Activated T-cell treated with anti-CD3 and anti-CD28 coated beads, Interleukin-2, amount 50 U/mL, for 72 hours (primary cell): ENCODE measurements around the gene GLRA1. TPM values are rescaled to one million over a fixed set of nuclear protein-coding genes. Genes with fewer than 3 reads are reported as not detected.
"Not testable (repeated sequence)": the region's sequence is repeated elsewhere in the genome, so short reads cannot be mapped to it uniquely, and the experiment has no call there.

Experiments used
- ATAC-seq, 2 donors: fragments of 150-1000 bp; cut with Tn5 transposase; replicated peaks in 1 of 2; 2 replicates each; pipeline ENCODE4 v1.10.0; 2021; ENCODE audit warnings: moderate library complexity in 2 of 2, mild to moderate bottlenecking in 1 of 2
- DNase-seq, 2 donors: peaks; one replicate each; pipeline ENCODE4 v3.0.0; 2021 to 2022; ENCODE audit warnings: mixed read lengths in 1 of 2
- H3K27ac Mint-ChIP-seq: one replicate; pipeline ENCODE4 v1.8.0; 2022; ENCODE audit warnings: mild to moderate bottlenecking, moderate library complexity, mixed read lengths
- H3K27me3 Mint-ChIP-seq: one replicate; pipeline ENCODE4 v1.8.0; 2022; ENCODE audit warnings: low read depth, mixed read lengths
- H3K36me3 Mint-ChIP-seq, 2 donors: one replicate each; pipeline ENCODE4 v1.8.0; 2022; ENCODE audit warnings: mixed read lengths in 2 of 2, mild to moderate bottlenecking in 1 of 2; ENCODE audit not compliant: insufficient read depth in 2 of 2
- H3K4me1 Mint-ChIP-seq: one replicate; pipeline ENCODE4 v1.8.0; 2022; ENCODE audit warnings: low read depth, mixed read lengths
- H3K4me3 Mint-ChIP-seq, 2 donors: one replicate each; pipeline ENCODE4 v1.8.0; 2022; ENCODE audit warnings: mild to moderate bottlenecking in 2 of 2, mixed read lengths in 2 of 2, moderate library complexity in 2 of 2
- H3K9me3 Mint-ChIP-seq, 2 donors: one replicate each; pipeline ENCODE4 v1.8.0; 2022; ENCODE audit warnings: mixed read lengths in 2 of 2
- total RNA-seq, 2 donors: library from RNA; stranded (reverse); gene quantifications; one replicate each; pipeline ENCODE4 v1.2.3, GENCODE V29; 2022

GLRA1 gene
- total RNA-seq, 2 donors from 2014 or later = not detected

- DNase-seq (no peak), ATAC-seq (no peak)
- Mint-ChIP-seq H3K27ac (no peak overlapping the region), H3K4me3 (no peak overlapping the region), H3K36me3 (no peaks in the 10 kb centered on the region), H3K9me3 (no peaks in the 10 kb centered on the region), H3K27me3 (no peaks in the 10 kb centered on the region), H3K4me1 (no peaks in the 10 kb centered on the region)
These were observed 18.4 kb downstream of the GLRA1 start for GRCh38 chr5:151906246-151906645.

GRCh38 chr5:151905557-151905961 lies 19.1 kb downstream of the GLRA1 start:
- H3K4me3 Mint-ChIP-seq = no peak overlapping the region
- no peaks in the 10 kb centered on the region for H3K4me1 Mint-ChIP-seq
- ATAC-seq = no peak
- no peak for DNase-seq
- H3K27me3 Mint-ChIP-seq = no peaks in the 10 kb centered on the region
- H3K9me3 Mint-ChIP-seq = no peaks in the 10 kb centered on the region
- H3K36me3 Mint-ChIP-seq = no peaks in the 10 kb centered on the region
- no peak overlapping the region for H3K27ac Mint-ChIP-seq

- H3K27me3 Mint-ChIP-seq = no peaks in the 10 kb centered on the region
- H3K4me3 Mint-ChIP-seq = no peak overlapping the region
- no peak overlapping the region for H3K27ac Mint-ChIP-seq
- DNase-seq (no peak), ATAC-seq (no peak)
- no peaks in the 10 kb centered on the region for H3K9me3 Mint-ChIP-seq
- no peaks in the 10 kb centered on the region for H3K4me1 Mint-ChIP-seq
- no peaks in the 10 kb centered on the region for H3K36me3 Mint-ChIP-seq
These were observed 19.7 kb downstream of the GLRA1 start for GRCh38 chr5:151904909-151905308.

GRCh38 chr5:151904127-151904526 lies 20.5 kb downstream of the GLRA1 start:
- H3K27me3 Mint-ChIP-seq = no peaks in the 10 kb centered on the region
- DNase-seq (no peak), ATAC-seq (no peak)
- H3K27ac Mint-ChIP-seq = no peak overlapping the region
- H3K4me3 Mint-ChIP-seq = no peak overlapping the region
- H3K36me3 Mint-ChIP-seq = no peaks in the 10 kb centered on the region
- no peaks in the 10 kb centered on the region for H3K9me3 Mint-ChIP-seq
- H3K4me1 Mint-ChIP-seq = no peaks in the 10 kb centered on the region

- Mint-ChIP-seq H3K4me1 (no peaks in the 10 kb centered on the region), H3K9me3 (no peaks in the 10 kb centered on the region), H3K27me3 (no peaks in the 10 kb centered on the region), H3K4me3 (no peak overlapping the region), H3K27ac (no peak overlapping the region), H3K36me3 (no peaks in the 10 kb centered on the region)
- no peak for DNase-seq
- ATAC-seq = no peak
These were observed 21.4 kb downstream of the GLRA1 start for GRCh38 chr5:151903243-151903653.

GRCh38 chr5:151902215-151902614 lies 22.4 kb downstream of the GLRA1 start:
- no peak for DNase-seq
- Mint-ChIP-seq H3K36me3 (no peaks in the 10 kb centered on the region), H3K27me3 (no peaks in the 10 kb centered on the region), H3K27ac (no peak overlapping the region), H3K4me1 (no peaks in the 10 kb centered on the region), H3K4me3 (no peak overlapping the region), H3K9me3 (no peaks in the 10 kb centered on the region)
- no peak for ATAC-seq

- Mint-ChIP-seq H3K27ac (no peak overlapping the region), H3K27me3 (no peaks in the 10 kb centered on the region), H3K4me1 (no peaks in the 10 kb centered on the region), H3K36me3 (no peaks in the 10 kb centered on the region), H3K4me3 (no peak overlapping the region), H3K9me3 (no peaks in the 10 kb centered on the region)
- no peak for DNase-seq
- ATAC-seq = no peak
These were observed 23.0 kb downstream of the GLRA1 start for GRCh38 chr5:151901611-151902010.

GRCh38 chr5:151900891-151901290 lies 23.8 kb downstream of the GLRA1 start:
- ATAC-seq (no peak), DNase-seq (no peak)
- Mint-ChIP-seq H3K36me3 (no peaks in the 10 kb centered on the region), H3K4me1 (no peaks in the 10 kb centered on the region), H3K9me3 (no peaks in the 10 kb centered on the region), H3K27ac (no peak overlapping the region), H3K4me3 (no peak overlapping the region), H3K27me3 (no peaks in the 10 kb centered on the region)

GRCh38 chr5:151899399-151899798 lies 25.3 kb downstream of the GLRA1 start:
- H3K36me3 Mint-ChIP-seq = no peaks in the 10 kb centered on the region

GRCh38 chr5:151897896-151898295 lies 26.8 kb downstream of the GLRA1 start:
- H3K4me1 Mint-ChIP-seq = no peaks in the 10 kb centered on the region
- H3K4me3 Mint-ChIP-seq = no peak overlapping the region
- H3K9me3 Mint-ChIP-seq = no peaks in the 10 kb centered on the region
- ATAC-seq (no peak), DNase-seq (no peak)
- H3K27me3 Mint-ChIP-seq = no peaks in the 10 kb centered on the region
- H3K36me3 Mint-ChIP-seq = no peaks in the 10 kb centered on the region
- no peak overlapping the region for H3K27ac Mint-ChIP-seq

More at GRCh38 chr5:151899399-151899798, 25.3 kb downstream of the GLRA1 start:
- Mint-ChIP-seq H3K27me3 (no peaks in the 10 kb centered on the region), H3K4me3 (no peak overlapping the region), H3K27ac (no peak overlapping the region), H3K4me1 (no peaks in the 10 kb centered on the region), H3K9me3 (no peaks in the 10 kb centered on the region)
- DNase-seq = no peak
- no peak for ATAC-seq

GRCh38 chr5:151897020-151897552 lies 27.6 kb downstream of the GLRA1 start:
- H3K27ac Mint-ChIP-seq = no peak overlapping the region
- ATAC-seq (no peak), DNase-seq (no peak)
- no peaks in the 10 kb centered on the region for H3K27me3 Mint-ChIP-seq
- no peaks in the 10 kb centered on the region for H3K36me3 Mint-ChIP-seq
- no peak overlapping the region for H3K4me3 Mint-ChIP-seq
- no peaks in the 10 kb centered on the region for H3K4me1 Mint-ChIP-seq
- H3K9me3 Mint-ChIP-seq = no peaks in the 10 kb centered on the region

GRCh38 chr5:151896031-151896691 lies 28.5 kb downstream of the GLRA1 start:
- H3K36me3 Mint-ChIP-seq = no peaks in the 10 kb centered on the region
- H3K27me3 Mint-ChIP-seq = no peaks in the 10 kb centered on the region
- no peak for DNase-seq
- no peak overlapping the region for H3K4me3 Mint-ChIP-seq
- H3K27ac Mint-ChIP-seq = no peak overlapping the region
- ATAC-seq = no peak
- H3K9me3 Mint-ChIP-seq = no peaks in the 10 kb centered on the region
- no peaks in the 10 kb centered on the region for H3K4me1 Mint-ChIP-seq

- no peaks in the 10 kb centered on the region for H3K4me1 Mint-ChIP-seq
- no peaks in the 10 kb centered on the region for H3K27me3 Mint-ChIP-seq
- DNase-seq (no peak), ATAC-seq (no peak)
- H3K9me3 Mint-ChIP-seq = no peaks in the 10 kb centered on the region
- no peak overlapping the region for H3K27ac Mint-ChIP-seq
- H3K4me3 Mint-ChIP-seq = no peak overlapping the region
- no peaks in the 10 kb centered on the region for H3K36me3 Mint-ChIP-seq
These were observed 29.0 kb downstream of the GLRA1 start for GRCh38 chr5:151895660-151896030.

- H3K4me3 Mint-ChIP-seq, DNase-seq, H3K4me1 Mint-ChIP-seq, H3K9me3 Mint-ChIP-seq, H3K36me3 Mint-ChIP-seq, ATAC-seq, H3K27me3 Mint-ChIP-seq, H3K27ac Mint-ChIP-seq: not testable (repeated sequence)
These were observed 31.2 kb downstream of the GLRA1 start for GRCh38 chr5:151893485-151893884.
